Upper lobe of left lung (tissue), 6 donors: ENCODE measurements around the gene PRKCQ. TPM values are rescaled to one million over a fixed set of nuclear protein-coding genes. Genes with fewer than 3 reads are reported as not detected.

Experiments used
- ATAC-seq, 2 donors: fragments of 200-7000 bp; cut with Tn5 transposase; one replicate each; pipeline ENCODE4 v1.9.1; 2022; ENCODE audit warnings: mild to moderate bottlenecking in 2 of 2, moderate library complexity in 2 of 2; ENCODE audit not compliant: low FRiP score in 2 of 2
- DNase-seq, 2 donors: peaks; one replicate each; pipeline ENCODE4 v3.0.0-alpha.2; 2019 to 2020
- H3K27ac ChIP-seq, 4 donors: fragments of 200-600 bp; sonication (generic); one replicate each; pipeline ENCODE4 v1.5.1; 2016 to 2019
- H3K27me3 ChIP-seq, 4 donors: fragments of 200-600 bp; sonication (generic); one replicate each; pipeline ENCODE4 v1.5.1; 2017 to 2019
- H3K36me3 ChIP-seq, 4 donors: fragments of 200-600 bp; sonication (generic); one replicate each; pipeline ENCODE4 v1.5.1; 2016 to 2019
- H3K4me1 ChIP-seq, 4 donors: fragments of 200-600 bp; sonication (generic); one replicate each; pipeline ENCODE4 v1.5.1; 2018 to 2019
- H3K4me3 ChIP-seq, 4 donors: fragments of 200-600 bp; sonication (generic); one replicate each; pipeline ENCODE4 v1.5.1; 2017 to 2019; ENCODE audit warnings: mild to moderate bottlenecking in 2 of 4, moderate library complexity in 1 of 4
- H3K9me3 ChIP-seq, 4 donors: fragments of 200-600 bp; sonication (generic); one replicate each; pipeline ENCODE4 v1.5.1; 2018 to 2019
- EP300 ChIP-seq, 4 donors: sonication (generic); formaldehyde crosslinking; IDR thresholded peaks; one replicate each; pipeline ENCODE4 v1.5.1; 2017; ENCODE audit warnings: antibody characterized with exemption in 4 of 4, control low read depth in 2 of 4
- POLR2A ChIP-seq, 4 donors: fragments of 450-650 bp; IDR thresholded peaks; one replicate each; pipeline ENCODE4 v1.5.1; 2016 to 2017; ENCODE audit warnings: antibody characterized with exemption in 4 of 4, mild to moderate bottlenecking in 2 of 4
- POLR2AphosphoS5 ChIP-seq, 2 donors: sonication (generic); formaldehyde crosslinking; IDR thresholded peaks; one replicate each; pipeline ENCODE4 v1.5.1; 2017; ENCODE audit warnings: antibody characterized with exemption in 2 of 2
- WGBS, 2 donors: methylation state at CpG; one replicate each; pipeline ENCODE4 v1.1.5; 2017 to 2018; 5-methylcytosine and 5-hydroxymethylcytosine counted together
- total RNA-seq, 6 donors: library from RNA; depleted of rRNA in 4 of 6; stranded (reverse); fragments of >200 nt in 4 of 6; gene quantifications; one replicate each; pipeline versions ENCODE4 v1.1.0 to v1.2.1, GENCODE V29; 2016 to 2021
- TF ChIP-seq, protein P1 (sequence below), 6 experiments: fragments of 450-650 bp in 4 of 6; fragments of 200-600 bp in 2 of 6; sonication (generic) in 2 of 6; IDR thresholded peaks; one replicate each; pipeline ENCODE4 v1.5.1; 2016 to 2019; ENCODE audit warnings: antibody characterized with exemption in 6 of 6
- donor health status: DM: no; HTN: no; CAD: no; lungs with moderate emphysema.
- donor health status: DM: no; HTN: yes; CAD: no; lungs with severe emphysema.

Gene PRKCQ
- total RNA-seq, 6 donors from 2014 or later, result 6.5 to 16.8 (median 11.2) TPM

- no peak overlapping the region for H3K4me3 ChIP-seq
- no peak for DNase-seq
- H3K36me3 ChIP-seq, result peaks cover 0 to 4% (median 0%) of the 10 kb centered on the region in 4 donors
- WGBS, 2 donors, result 88 to 89% methylated on average over 13 to 17 of the region's 17 CpGs
- TF ChIP-seq POLR2A (IDR thresholded peaks at IDR 0.05) (no peak), POLR2AphosphoS5 (IDR thresholded peaks at IDR 0.05) (no peak), EP300 (IDR thresholded peaks at IDR 0.05) (no peak)
- TF ChIP-seq, protein P1, sequence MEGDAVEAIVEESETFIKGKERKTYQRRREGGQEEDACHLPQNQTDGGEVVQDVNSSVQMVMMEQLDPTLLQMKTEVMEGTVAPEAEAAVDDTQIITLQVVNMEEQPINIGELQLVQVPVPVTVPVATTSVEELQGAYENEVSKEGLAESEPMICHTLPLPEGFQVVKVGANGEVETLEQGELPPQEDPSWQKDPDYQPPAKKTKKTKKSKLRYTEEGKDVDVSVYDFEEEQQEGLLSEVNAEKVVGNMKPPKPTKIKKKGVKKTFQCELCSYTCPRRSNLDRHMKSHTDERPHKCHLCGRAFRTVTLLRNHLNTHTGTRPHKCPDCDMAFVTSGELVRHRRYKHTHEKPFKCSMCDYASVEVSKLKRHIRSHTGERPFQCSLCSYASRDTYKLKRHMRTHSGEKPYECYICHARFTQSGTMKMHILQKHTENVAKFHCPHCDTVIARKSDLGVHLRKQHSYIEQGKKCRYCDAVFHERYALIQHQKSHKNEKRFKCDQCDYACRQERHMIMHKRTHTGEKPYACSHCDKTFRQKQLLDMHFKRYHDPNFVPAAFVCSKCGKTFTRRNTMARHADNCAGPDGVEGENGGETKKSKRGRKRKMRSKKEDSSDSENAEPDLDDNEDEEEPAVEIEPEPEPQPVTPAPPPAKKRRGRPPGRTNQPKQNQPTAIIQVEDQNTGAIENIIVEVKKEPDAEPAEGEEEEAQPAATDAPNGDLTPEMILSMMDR (IDR thresholded peaks at IDR 0.05), result no peak
- no peak overlapping the region for H3K27ac ChIP-seq
- no peaks in the 10 kb centered on the region for H3K4me1 ChIP-seq
- H3K27me3 ChIP-seq, result no peaks in the 10 kb centered on the region
- no peaks in the 10 kb centered on the region for H3K9me3 ChIP-seq
- peak in 1 of 2 donors; percentile 38 for ATAC-seq
These were observed 156.5 kb downstream of the PRKCQ start for GRCh38 chr10:6423413-6424170.

- no peak for ATAC-seq
- 90 to 91% methylated on average over 4 of the region's 4 CpGs for WGBS, 2 donors
- no peak for DNase-seq
- Histone ChIP-seq H3K4me3 (no peak overlapping the region), H3K27ac (no peak overlapping the region), H3K9me3 (no peaks in the 10 kb centered on the region), H3K27me3 (no peaks in the 10 kb centered on the region), H3K4me1 (no peaks in the 10 kb centered on the region), H3K36me3 (peaks cover 0 to 2% (median 0%) of the 10 kb centered on the region in 4 donors)
- TF ChIP-seq POLR2AphosphoS5 (IDR thresholded peaks at IDR 0.05), result no peak
- TF ChIP-seq EP300 (IDR thresholded peaks at IDR 0.05), result no peak
- TF ChIP-seq, protein P1 (IDR thresholded peaks at IDR 0.05), result no peak
- no peak for TF ChIP-seq POLR2A (IDR thresholded peaks at IDR 0.05)
These were observed 157.1 kb downstream of the PRKCQ start for GRCh38 chr10:6423004-6423403.

- ATAC-seq (no peak), DNase-seq (no peak)
- H3K27me3 ChIP-seq, result no peaks in the 10 kb centered on the region
- no peak overlapping the region for H3K4me3 ChIP-seq
- H3K27ac ChIP-seq, result no peak overlapping the region
- no peaks in the 10 kb centered on the region for H3K9me3 ChIP-seq
- WGBS, 2 donors, result 74 to 84% methylated on average over 2 of the region's 2 CpGs
- H3K36me3 ChIP-seq, result no peaks in the 10 kb centered on the region
- H3K4me1 ChIP-seq, result no peaks in the 10 kb centered on the region
- TF ChIP-seq, protein P1 (IDR thresholded peaks at IDR 0.05), result no peak
- TF ChIP-seq POLR2A (IDR thresholded peaks at IDR 0.05), result no peak
- no peak for TF ChIP-seq POLR2AphosphoS5 (IDR thresholded peaks at IDR 0.05)
- no peak for TF ChIP-seq EP300 (IDR thresholded peaks at IDR 0.05)
These were observed 161.4 kb downstream of the PRKCQ start for GRCh38 chr10:6418613-6419216.

DNA sequence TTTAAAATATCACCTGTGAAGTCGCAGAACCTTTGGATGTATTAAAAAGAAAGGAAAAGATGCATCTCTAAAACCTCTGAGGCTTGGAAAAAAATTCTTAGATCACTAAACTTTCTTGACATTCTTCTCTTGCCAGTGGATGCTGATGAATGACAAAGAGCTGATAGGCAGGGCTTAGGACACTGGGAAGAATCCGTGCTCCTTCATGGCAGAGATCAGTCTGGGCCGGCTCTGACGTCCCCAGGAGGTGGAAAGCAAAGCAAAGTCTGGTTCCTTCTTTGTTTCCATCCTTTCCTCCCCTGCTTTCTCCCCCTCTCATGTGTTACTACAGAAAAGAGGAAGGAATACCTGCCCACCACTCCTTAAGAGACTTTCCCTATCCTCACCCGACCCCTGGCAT is 161.9 kb downstream of the PRKCQ start:
- DNase-seq (no peak), ATAC-seq (no peak)
- Histone ChIP-seq H3K9me3 (no peaks in the 10 kb centered on the region), H3K4me1 (no peaks in the 10 kb centered on the region), H3K4me3 (no peak overlapping the region), H3K27ac (no peak overlapping the region), H3K27me3 (no peaks in the 10 kb centered on the region), H3K36me3 (no peaks in the 10 kb centered on the region)
- 63 to 66% methylated on average over 5 of the region's 5 CpGs for WGBS, 2 donors
- no peak for TF ChIP-seq EP300 (IDR thresholded peaks at IDR 0.05)

GRCh38 chr10:6416892-6417512 is 163.1 kb downstream of the PRKCQ start:
- Histone ChIP-seq H3K36me3 (no peaks in the 10 kb centered on the region), H3K4me3 (no peak overlapping the region), H3K9me3 (no peaks in the 10 kb centered on the region), H3K27ac (no peak overlapping the region), H3K27me3 (no peaks in the 10 kb centered on the region), H3K4me1 (no peaks in the 10 kb centered on the region)
- DNase-seq (no peak), ATAC-seq (peak in 1 of 2 donors; percentile 76)
- 64% methylated on average over 3 of the region's 3 CpGs for WGBS, 2 donors
- TF ChIP-seq EP300 (IDR thresholded peaks at IDR 0.05) (no peak), POLR2AphosphoS5 (IDR thresholded peaks at IDR 0.05) (no peak), POLR2A (IDR thresholded peaks at IDR 0.05) (no peak)
- TF ChIP-seq, protein P1 (IDR thresholded peaks at IDR 0.05), result peak; percentile 43 to 68 (median 60)
